DOHH2 (cell line): ENCODE measurements around the gene HOXC11.

ENCODE experiments used
- H3F3A ChIP-seq: fragments of 200-600 bp; sonication (generic), shearing (Covaris generic); 2 replicates; pipeline ENCODE4 v1.6.0; 2016; ENCODE audit warnings: antibody characterized with exemption, mild to moderate bottlenecking; ENCODE audit not compliant: control insufficient read depth, insufficient read depth
- H3K27ac ChIP-seq: fragments of 200-600 bp; sonication (generic); 2 replicates; pipeline ENCODE4 v1.5.1; 2014; ENCODE audit warnings: low read depth, mild to moderate bottlenecking, low read length, moderate library complexity
- H3K27me3 ChIP-seq: fragments of 200-600 bp; sonication (generic); 2 replicates; pipeline ENCODE4 v1.6.1; 2014; ENCODE audit warnings: mild to moderate bottlenecking, low read length, mixed read lengths; ENCODE audit not compliant: control insufficient read depth
- H3K36me3 ChIP-seq: fragments of 200-600 bp; sonication (generic); 2 replicates; pipeline ENCODE4 v1.6.1; 2014; ENCODE audit warnings: mild to moderate bottlenecking, low read length, moderate library complexity, mixed read lengths; ENCODE audit not compliant: control insufficient read depth
- H3K4me1 ChIP-seq: fragments of 200-600 bp; sonication (generic); 2 replicates; pipeline ENCODE4 v1.6.1; 2014; ENCODE audit warnings: mild to moderate bottlenecking, low read length, mixed read lengths; ENCODE audit not compliant: control insufficient read depth
- H3K4me2 ChIP-seq: fragments of 200-600 bp; sonication (generic); 2 replicates; pipeline ENCODE4 v1.6.0; 2014; ENCODE audit warnings: mild to moderate bottlenecking, low read length, moderate library complexity
- H3K4me3 ChIP-seq: fragments of 200-600 bp; sonication (generic); 2 replicates; pipeline ENCODE4 v1.5.1; 2014; ENCODE audit warnings: mild to moderate bottlenecking, low read length, mixed read lengths
- H3K79me2 ChIP-seq: fragments of 200-600 bp; sonication (generic); 2 replicates; pipeline ENCODE4 v1.6.1; 2014; ENCODE audit warnings: mild to moderate bottlenecking, low read length, mixed read lengths; ENCODE audit not compliant: control insufficient read depth
- H3K9me2 ChIP-seq: fragments of 200-600 bp; sonication (generic); replicated peaks from 2 replicates; pipeline ENCODE4 v1.6.1; 2014; ENCODE audit warnings: mild to moderate bottlenecking, low read length, mixed read lengths; ENCODE audit not compliant: control insufficient read depth
- H3K9me3 ChIP-seq: fragments of 200-600 bp; sonication (generic); 2 replicates; pipeline ENCODE4 v1.6.1; 2014; ENCODE audit warnings: antibody characterized with exemption, low read length, mixed read lengths; ENCODE audit not compliant: control insufficient read depth, insufficient read depth
- H4K20me1 ChIP-seq: fragments of 200-600 bp; sonication (generic); 2 replicates; pipeline ENCODE4 v1.6.0; 2014; ENCODE audit warnings: low read depth, mild to moderate bottlenecking, antibody characterized with exemption, low read length, moderate library complexity; ENCODE audit not compliant: control insufficient read depth, insufficient read depth
- EZH2phosphoT487 ChIP-seq: fragments of 200-600 bp; sonication (generic); IDR thresholded peaks from 2 replicates; pipeline ENCODE4 v1.6.1; 2017; ENCODE audit warnings: borderline replicate concordance, mild to moderate bottlenecking, antibody characterized with exemption, low read length, moderate library complexity, mixed read lengths
- TF ChIP-seq, protein P1 (sequence below): fragments of 200-600 bp; sonication (generic); IDR thresholded peaks from one replicate; pipeline ENCODE4 v1.5.1; 2014; ENCODE audit warnings: antibody characterized with exemption, mild to moderate bottlenecking, low read depth, low read length; ENCODE audit not compliant: poor library complexity, severe bottlenecking

The HOXC11 gene

DNA sequence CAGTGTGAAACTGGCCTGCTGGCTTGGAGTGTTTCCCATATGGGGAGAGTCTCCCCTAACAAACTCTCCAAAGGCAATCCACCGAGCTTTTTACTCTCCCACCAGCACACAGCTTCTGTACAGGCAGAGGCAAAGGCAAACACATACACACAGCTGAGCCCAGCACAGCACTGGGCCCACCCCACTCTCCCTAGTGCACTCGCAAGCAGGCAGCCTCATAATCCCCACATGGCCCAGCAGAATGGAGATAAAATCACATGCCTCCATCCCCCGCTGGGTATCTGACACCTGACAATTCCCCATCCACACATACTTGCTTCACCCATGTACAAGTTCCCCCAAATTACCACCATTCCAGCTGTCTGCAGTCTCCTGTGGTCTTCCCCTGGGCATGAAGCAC lies 14.8 kb upstream of the HOXC11 start:
- no peaks in the 10 kb centered on the region for H3K36me3 ChIP-seq
- no peak overlapping the region for H3K27ac ChIP-seq
- no peaks in the 10 kb centered on the region for H3K4me1 ChIP-seq
- H3K9me3 ChIP-seq = no peaks in the 10 kb centered on the region
- no peaks in the 10 kb centered on the region for H4K20me1 ChIP-seq
- no peaks in the 10 kb centered on the region for H3K79me2 ChIP-seq
- TF ChIP-seq EZH2phosphoT487 = no peak
- TF ChIP-seq, protein P1, sequence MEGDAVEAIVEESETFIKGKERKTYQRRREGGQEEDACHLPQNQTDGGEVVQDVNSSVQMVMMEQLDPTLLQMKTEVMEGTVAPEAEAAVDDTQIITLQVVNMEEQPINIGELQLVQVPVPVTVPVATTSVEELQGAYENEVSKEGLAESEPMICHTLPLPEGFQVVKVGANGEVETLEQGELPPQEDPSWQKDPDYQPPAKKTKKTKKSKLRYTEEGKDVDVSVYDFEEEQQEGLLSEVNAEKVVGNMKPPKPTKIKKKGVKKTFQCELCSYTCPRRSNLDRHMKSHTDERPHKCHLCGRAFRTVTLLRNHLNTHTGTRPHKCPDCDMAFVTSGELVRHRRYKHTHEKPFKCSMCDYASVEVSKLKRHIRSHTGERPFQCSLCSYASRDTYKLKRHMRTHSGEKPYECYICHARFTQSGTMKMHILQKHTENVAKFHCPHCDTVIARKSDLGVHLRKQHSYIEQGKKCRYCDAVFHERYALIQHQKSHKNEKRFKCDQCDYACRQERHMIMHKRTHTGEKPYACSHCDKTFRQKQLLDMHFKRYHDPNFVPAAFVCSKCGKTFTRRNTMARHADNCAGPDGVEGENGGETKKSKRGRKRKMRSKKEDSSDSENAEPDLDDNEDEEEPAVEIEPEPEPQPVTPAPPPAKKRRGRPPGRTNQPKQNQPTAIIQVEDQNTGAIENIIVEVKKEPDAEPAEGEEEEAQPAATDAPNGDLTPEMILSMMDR = no peak
- no peaks in the 10 kb centered on the region for H3K9me2 ChIP-seq
- H3K4me2 ChIP-seq = no peak overlapping the region
- no peaks in the 10 kb centered on the region for H3F3A ChIP-seq
- peaks cover 65% of the 10 kb centered on the region for H3K27me3 ChIP-seq
- H3K4me3 ChIP-seq = no peak overlapping the region

DNA sequence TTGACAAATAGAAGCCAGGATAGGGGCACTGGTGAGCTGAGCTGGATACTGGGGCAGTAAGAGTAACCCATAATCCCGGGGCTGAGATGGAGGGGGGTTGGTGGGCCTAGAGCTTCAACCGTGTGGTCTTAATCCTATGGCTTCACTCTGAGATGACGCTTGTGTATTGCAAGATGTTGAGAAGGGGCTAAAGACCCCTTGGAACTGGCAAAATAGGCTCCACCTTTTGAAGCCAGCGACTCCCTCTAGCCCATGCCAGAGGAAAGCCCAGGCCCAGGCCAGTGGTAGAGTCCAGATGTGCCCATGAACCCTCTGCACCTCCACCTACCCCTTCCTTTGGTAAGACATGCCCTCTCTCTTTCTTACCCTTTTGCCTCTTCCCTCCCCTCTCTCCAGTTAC lies 13.6 kb upstream of the HOXC11 start:
- Histone ChIP-seq H3K9me3 (no peaks in the 10 kb centered on the region), H3K9me2 (no peaks in the 10 kb centered on the region), H3K79me2 (no peaks in the 10 kb centered on the region), H3K4me3 (no peak overlapping the region), H3K4me2 (no peak overlapping the region), H3K27ac (no peak overlapping the region), H3K27me3 (peaks cover 57% of the 10 kb centered on the region), H4K20me1 (no peaks in the 10 kb centered on the region), H3K4me1 (no peaks in the 10 kb centered on the region), H3K36me3 (no peaks in the 10 kb centered on the region), H3F3A (no peaks in the 10 kb centered on the region)
- TF ChIP-seq, protein P1 = no peak
- no peak for TF ChIP-seq EZH2phosphoT487

DNA sequence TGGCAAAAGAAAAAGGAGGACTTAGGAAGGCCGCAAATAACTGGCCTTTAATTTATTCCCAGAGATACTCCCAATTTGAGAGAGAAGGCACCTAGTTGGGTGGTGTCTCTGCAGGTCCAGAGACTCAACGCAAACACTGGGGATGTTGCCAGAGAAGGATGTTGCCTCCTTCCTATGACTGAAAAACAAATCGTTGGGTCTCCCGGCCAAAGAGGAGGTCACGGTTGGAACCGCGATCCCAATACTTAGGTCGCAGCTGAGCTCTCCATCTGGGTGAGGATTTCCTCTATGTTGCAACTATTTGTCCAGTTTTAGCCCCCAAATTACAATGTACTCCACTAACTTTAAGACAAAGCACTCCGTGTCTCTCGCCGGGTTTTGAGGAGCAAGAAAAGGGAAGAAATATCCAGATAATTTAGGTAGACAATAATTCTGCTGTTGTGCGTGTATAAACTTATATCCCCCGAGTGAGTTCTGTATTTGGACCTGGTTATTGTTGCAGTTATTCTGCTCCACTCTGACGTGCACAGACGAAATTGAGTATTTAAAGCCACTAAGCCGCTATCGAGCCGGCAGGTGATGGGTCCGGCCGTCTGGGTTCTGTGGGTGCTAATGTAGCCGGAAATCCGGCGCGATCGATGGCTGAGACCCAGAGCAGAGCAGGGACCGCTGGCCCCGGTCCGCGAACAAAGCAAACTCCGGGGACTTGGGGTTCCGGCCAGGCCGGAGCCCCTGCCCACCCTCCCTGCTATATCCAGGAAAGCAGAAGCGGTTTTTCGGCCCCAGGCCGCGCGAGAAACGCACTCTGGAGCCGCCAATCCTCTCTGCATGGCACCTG lies 12.5 kb upstream of the HOXC11 start:
- Histone ChIP-seq H3F3A (no peaks in the 10 kb centered on the region), H3K9me3 (no peaks in the 10 kb centered on the region), H4K20me1 (no peaks in the 10 kb centered on the region), H3K27ac (no peak overlapping the region), H3K79me2 (no peaks in the 10 kb centered on the region), H3K4me2 (no peak overlapping the region), H3K36me3 (no peaks in the 10 kb centered on the region), H3K27me3 (peaks cover 64% of the 10 kb centered on the region), H3K4me3 (no peak overlapping the region), H3K9me2 (no peaks in the 10 kb centered on the region), H3K4me1 (peaks cover 3% of the 10 kb centered on the region)
- TF ChIP-seq, protein P1 = no peak
- no peak for TF ChIP-seq EZH2phosphoT487
